Dermis blood vessel endothelial cell (primary cell): ENCODE data around the gene COL6A3. TPM values are rescaled to one million over a fixed set of nuclear protein-coding genes. Genes with fewer than 3 reads are reported as not detected.

ENCODE experiments used
- DNase-seq: peaks from one replicate; pipeline ENCODE4 v3.0.0; 2010
- total RNA-seq: library from RNA; depleted of rRNA; stranded (reverse); fragments of >200 nt; gene quantifications from 2 replicates; pipeline ENCODE4 v1.2.3, GENCODE V29; 2014

Gene COL6A3
- total RNA-seq, 1 donor from 2014 or later, result 14.6 TPM

GRCh38 chr2:237290261-237290660 lies 123.7 kb downstream of the COL6A3 start:
- DNase-seq, result no peak

GRCh38 chr2:237289139-237289538 lies 124.8 kb downstream of the COL6A3 start:
- no peak for DNase-seq

DNA sequence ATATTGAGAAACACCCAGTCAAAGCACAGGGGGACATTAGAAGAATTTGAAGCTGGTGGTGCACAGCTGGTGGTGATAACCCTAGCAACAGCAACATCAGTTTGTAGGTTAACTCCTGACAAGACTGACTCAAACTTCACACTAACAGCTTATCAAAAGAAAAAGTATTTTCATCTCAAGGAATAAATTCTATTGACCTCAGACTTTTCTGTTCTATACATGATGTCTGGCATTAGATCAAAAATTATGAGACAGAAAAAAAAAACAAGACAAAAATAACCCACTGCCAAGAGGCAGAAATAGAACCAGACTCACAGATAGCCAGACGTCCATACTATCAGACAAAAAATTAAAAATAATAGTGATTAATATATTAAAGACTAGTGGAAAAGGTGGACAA lies 126.1 kb downstream of the COL6A3 start:
- DNase-seq, result no peak

- DNase-seq, result peak; percentile 21
Observed at GRCh38 chr2:237283131-237283928, 130.6 kb downstream of the COL6A3 start.

DNA sequence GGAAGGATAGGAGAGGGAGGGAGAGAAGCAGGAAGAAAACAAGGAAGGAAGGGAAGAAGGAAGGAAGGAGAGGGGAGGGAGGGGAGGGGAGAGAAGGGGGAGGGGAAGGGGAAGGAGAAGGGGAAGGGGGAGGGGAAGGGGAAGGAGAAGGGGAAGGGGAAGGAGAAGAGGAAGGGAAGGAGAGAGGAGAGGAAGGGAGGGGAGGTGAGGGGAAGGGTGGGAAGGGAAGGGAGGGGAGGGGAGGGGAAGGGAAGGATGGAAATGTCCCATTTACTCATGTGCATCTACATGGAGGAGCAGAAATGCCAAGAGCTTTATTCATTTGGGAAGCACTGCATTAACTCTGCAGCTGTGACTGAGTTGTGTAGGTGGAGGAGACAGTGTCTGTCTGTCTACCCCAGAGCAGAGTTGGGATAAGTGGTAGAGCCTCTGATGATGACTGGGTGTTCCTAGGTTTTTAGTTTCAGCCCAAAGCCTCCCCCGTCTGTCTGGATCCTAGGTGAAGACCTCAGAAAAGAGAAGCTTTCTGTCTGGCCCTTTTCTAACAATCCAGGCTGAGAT lies 131.3 kb downstream of the COL6A3 start:
- no peak for DNase-seq

DNA sequence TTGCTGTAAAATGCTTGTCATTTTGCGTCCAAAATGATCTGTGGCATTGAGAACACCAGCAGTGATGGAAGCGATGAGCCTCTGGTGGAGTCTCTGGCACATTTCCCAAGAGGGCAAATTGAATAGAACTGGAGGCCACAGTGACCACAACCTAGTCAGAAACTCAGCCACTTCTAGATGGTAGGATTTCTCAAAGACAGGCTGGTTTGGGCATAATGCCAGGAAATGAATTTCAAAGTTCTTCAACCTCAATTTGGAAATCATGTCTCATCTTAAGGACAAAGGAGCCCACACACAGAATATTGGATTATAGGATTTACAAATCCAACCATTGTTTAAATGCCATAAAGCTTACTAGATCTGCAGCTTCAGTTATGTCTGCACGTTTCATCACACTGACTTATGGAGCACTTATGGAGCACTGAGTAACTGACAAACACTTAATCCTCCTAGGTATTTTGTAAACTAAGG lies 132.1 kb downstream of the COL6A3 start:
- no peak for DNase-seq

- DNase-seq, result no peak
Observed at GRCh38 chr2:237280939-237281338, 133.0 kb downstream of the COL6A3 start.

GRCh38 chr2:237280229-237280628 lies 133.7 kb downstream of the COL6A3 start:
- no peak for DNase-seq

DNA sequence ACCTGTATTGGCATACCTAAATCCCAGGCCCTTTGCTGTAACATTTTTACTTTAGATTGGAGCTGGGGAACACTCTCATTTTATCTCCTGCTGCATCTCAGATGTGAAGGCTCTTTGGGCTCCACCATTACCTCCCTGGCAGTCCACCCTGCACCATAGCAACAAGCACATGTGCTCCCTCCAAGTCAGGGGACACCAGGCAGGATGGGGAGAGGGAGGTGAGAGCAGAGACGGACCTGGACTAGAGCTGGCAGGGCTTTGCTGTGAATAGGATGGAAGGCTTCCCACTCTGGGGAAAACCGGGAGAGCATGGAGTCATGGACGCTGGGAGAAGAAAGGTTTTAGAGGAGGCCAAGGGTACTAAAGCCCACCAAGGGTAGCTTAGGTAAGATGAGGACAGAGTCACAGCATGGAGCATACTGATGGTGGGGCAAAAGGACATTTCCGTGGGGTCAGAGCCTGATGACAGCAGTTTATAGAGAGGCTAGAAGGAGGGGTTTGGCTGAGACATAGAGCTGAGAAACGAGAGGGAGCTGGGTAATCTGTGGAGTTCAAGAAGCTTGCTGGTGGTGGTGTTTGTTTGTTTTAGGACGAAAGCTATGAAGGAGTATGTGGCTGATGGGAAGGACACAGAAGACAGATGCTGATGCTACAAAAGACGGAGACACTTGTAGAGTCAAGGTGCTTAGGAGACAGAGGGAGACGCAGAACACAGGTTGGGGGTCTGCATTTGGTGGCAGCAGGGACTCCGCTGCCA lies 134.8 kb downstream of the COL6A3 start:
- no peak for DNase-seq

GRCh38 chr2:237278568-237278967 lies 135.4 kb downstream of the COL6A3 start:
- no peak for DNase-seq

DNA sequence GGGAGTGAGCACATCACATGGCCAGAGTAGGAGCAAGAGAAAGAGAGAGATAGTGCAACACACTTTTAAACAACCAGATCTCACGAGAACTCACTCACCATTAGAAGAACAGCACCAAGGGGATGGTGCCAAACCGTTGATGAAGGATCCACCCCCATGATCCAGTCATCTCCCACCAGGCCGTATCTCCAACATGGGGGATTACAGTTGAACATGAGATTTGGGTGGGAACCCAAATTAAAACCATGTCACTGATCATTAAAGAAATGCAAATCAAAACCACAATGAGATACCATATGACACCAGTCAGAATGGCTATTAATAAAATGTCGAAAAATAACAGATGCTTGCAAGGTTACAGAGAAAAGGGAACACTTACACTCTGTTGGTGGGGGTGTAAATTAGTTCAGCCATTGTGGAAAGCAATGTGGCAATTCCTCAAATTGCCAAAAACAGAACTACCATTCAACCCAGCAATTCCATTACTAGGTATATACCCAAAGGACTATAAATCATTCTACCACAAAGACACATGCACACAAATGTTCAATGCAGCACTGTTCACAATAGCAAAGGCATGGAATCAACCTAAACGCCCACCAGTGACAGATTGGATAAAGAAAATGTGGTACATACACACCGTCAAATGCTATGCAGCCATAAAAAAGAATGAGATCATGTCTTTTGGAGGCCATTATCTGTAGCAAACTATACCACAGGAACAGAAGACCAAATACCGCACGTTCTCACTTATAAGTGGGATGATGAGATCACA lies 137.1 kb downstream of the COL6A3 start:
- DNase-seq, result no peak

Other genes with a start within 250 kb of the COL6A3 start
- gene MLPH, start 73.1 kb upstream of the COL6A3 start, total RNA-seq, result 0.28 and 1.0 TPM in 2 replicates
- gene PRLH, start 152.4 kb upstream of the COL6A3 start, total RNA-seq, result not detected in 2 replicates
- 4.9 and 14.1 TPM in 2 replicates for gene RAB17, start 176.6 kb upstream of the COL6A3 start, total RNA-seq
- gene LRRFIP1, start 213.4 kb upstream of the COL6A3 start, total RNA-seq, result 198 and 305 TPM in 2 replicates